HepG2 (cell line): ENCODE results near the gene DNAJC11. TPM values are rescaled to one million over a fixed set of nuclear protein-coding genes. Genes with fewer than 3 reads are reported as not detected.

Experiments used
- ARNT ChIP-seq: fragments of 450-650 bp; IDR thresholded peaks from 2 replicates; pipeline ENCODE4 v1.6.1; 2017
- KAT8 ChIP-seq: IDR thresholded peaks from 2 replicates; pipeline ENCODE4 v1.6.1; 2016; ENCODE audit warnings: missing genetic modification reagents, missing compliant biosample characterization
- MXI1 ChIP-seq: IDR thresholded peaks from 3 replicates; pipeline ENCODE4 v1.6.1; 2012; ENCODE audit warnings: low read depth, low read length, inconsistent platforms, borderline replicate concordance
- NR2C2 ChIP-seq: sonication (generic); formaldehyde crosslinking; IDR thresholded peaks from 2 replicates; pipeline ENCODE4 v1.4.0; 2020; ENCODE audit warnings: missing genetic modification reagents, mild to moderate bottlenecking, moderate library complexity, borderline replicate concordance
- YEATS4 ChIP-seq: sonication (generic); formaldehyde crosslinking; IDR thresholded peaks from 2 replicates; pipeline ENCODE4 v1.4.0; 2020; ENCODE audit warnings: missing genetic modification reagents, borderline replicate concordance
- ZNF552 ChIP-seq: sonication (generic); formaldehyde crosslinking; IDR thresholded peaks from 2 replicates; pipeline ENCODE4 v1.9.0; 2022; ENCODE audit warnings: missing genetic modification reagents, mild to moderate bottlenecking, borderline replicate concordance
- ZNF563 ChIP-seq: sonication (generic); formaldehyde crosslinking; IDR thresholded peaks from 2 replicates; pipeline ENCODE4 v1.8.0; 2022; ENCODE audit warnings: mild to moderate bottlenecking, moderate library complexity, missing genetic modification reagents
- ZNF619 ChIP-seq: sonication (generic); formaldehyde crosslinking; IDR thresholded peaks from 2 replicates; pipeline ENCODE4 v1.4.0; 2020; ENCODE audit warnings: mild to moderate bottlenecking, missing genetic modification reagents
- ZNF652 ChIP-seq: IDR thresholded peaks from 2 replicates; pipeline ENCODE4 v1.6.1; 2016; ENCODE audit warnings: low read depth, borderline replicate concordance
- ZSCAN22 ChIP-seq: sonication (generic); formaldehyde crosslinking; IDR thresholded peaks from 2 replicates; pipeline ENCODE4 v1.4.0; 2020; ENCODE audit warnings: mild to moderate bottlenecking, missing genetic modification reagents
- polyA plus RNA-seq, 8 experiments: library from polyadenylated mRNA; depleted of rRNA in 3 of 8; stranded (reverse) in 7 of 8; unstranded in 1 of 8; fragments of >200 nt; fragmentation: Illumina TruSeq in 4 of 8; extraction: Trizol in 4 of 8; gene quantifications; 2 replicates each; pipeline versions ENCODE4 v1.2.1 to v1.2.3, GENCODE V29; 2011 to 2016; ENCODE audit warnings: low read depth in 4 of 8, missing spikeins in 1 of 8, mixed read lengths in 1 of 8; ENCODE audit not compliant: insufficient read depth in 1 of 8
- total RNA-seq, 5 experiments: library from RNA; depleted of rRNA; stranded (reverse); fragments of >200 nt; fragmentation: Illumina TruSeq; extraction: Trizol; gene quantifications; 2 replicates each; pipeline ENCODE4 v1.2.3, GENCODE V29; 2016; ENCODE audit warnings: low read depth in 1 of 5
- TF ChIP-seq, protein P1 (sequence below): sonication (generic); formaldehyde crosslinking; IDR thresholded peaks from 2 replicates; pipeline ENCODE4 v1.4.0; 2020; ENCODE audit warnings: missing genetic modification reagents
- TF ChIP-seq, protein P2 (sequence below): sonication (generic); formaldehyde crosslinking; IDR thresholded peaks from 2 replicates; pipeline ENCODE4 v1.4.0; 2020; ENCODE audit warnings: missing genetic modification reagents, borderline replicate concordance
- TF ChIP-seq, protein P3 (sequence below): sonication (generic); formaldehyde crosslinking; IDR thresholded peaks from 2 replicates; pipeline ENCODE4 v1.9.0; 2021; ENCODE audit warnings: mild to moderate bottlenecking, missing genetic modification reagents

Gene DNAJC11
- total and polyA plus RNA-seq, 2 of the 13 experiments (the other 11 are each of a cell fraction or from before 2014, with no cell fraction given) = 25.1 to 47.6 TPM

DNA sequence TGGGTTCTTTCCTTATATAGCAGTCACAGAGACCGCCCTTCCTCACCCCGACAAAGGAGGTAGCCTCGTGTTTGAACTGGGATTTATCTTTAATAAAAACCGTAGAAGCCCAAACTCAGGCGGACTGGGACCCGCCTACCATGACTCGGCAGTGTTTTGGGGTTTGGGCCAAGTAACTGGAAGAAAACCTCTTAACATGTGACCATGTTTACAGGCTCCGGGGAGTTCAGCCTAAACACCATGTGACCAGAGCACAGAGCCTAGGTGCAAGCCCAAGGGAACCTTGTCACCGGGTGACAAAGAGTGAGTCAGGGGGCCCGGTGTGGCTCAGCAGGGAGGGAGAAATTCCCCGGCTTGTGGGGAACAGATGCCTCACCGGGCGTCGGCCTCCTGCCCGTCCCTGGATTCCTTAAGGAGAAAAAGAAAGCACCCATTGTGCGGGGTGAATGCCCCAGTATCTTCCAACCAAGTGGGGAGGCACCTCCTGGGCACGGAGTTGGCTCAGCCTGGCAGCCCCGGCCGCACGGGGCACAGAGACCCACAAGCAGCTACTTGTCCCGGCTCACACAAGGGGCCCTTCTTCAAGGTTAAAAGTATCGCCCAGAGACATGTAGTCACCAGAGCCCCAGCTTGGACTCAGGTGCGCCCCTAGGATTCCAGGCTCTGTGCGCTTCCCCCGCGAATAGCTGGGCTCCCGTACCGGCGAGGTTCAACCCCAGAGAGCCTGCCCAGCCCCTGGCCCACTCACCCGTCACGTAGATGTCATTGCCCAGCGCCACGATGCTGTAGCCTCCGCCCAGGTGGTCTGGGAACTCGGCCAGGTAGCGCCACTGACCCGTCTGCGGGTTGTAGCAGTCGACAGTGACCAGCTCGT is 100.3 kb downstream of the DNAJC11 start (continued):
- TF ChIP-seq ZNF552 (CRISPR knock-in tag) (no peak), ZNF619 (CRISPR knock-in tag) (no peak), ZNF652 (CRISPR knock-in tag) (peak; percentile 31; the same call in 1 of the 2 replicates), ARNT (no peak), YEATS4 (0 out of 2 replicates have a peak, but pooled peaks have one; percentile 5), MXI1 (peak; percentile 96), NR2C2 (CRISPR knock-in tag) (peak; percentile 30; the same call in 1 of the 2 replicates), ZNF563 (CRISPR knock-in tag) (peak; percentile 41; the same call in 1 of the 2 replicates), ZSCAN22 (CRISPR knock-in tag) (0 out of 2 replicates have a peak, but pooled peaks have one; percentile 52), KAT8 (no peak)
- TF ChIP-seq, protein P1, sequence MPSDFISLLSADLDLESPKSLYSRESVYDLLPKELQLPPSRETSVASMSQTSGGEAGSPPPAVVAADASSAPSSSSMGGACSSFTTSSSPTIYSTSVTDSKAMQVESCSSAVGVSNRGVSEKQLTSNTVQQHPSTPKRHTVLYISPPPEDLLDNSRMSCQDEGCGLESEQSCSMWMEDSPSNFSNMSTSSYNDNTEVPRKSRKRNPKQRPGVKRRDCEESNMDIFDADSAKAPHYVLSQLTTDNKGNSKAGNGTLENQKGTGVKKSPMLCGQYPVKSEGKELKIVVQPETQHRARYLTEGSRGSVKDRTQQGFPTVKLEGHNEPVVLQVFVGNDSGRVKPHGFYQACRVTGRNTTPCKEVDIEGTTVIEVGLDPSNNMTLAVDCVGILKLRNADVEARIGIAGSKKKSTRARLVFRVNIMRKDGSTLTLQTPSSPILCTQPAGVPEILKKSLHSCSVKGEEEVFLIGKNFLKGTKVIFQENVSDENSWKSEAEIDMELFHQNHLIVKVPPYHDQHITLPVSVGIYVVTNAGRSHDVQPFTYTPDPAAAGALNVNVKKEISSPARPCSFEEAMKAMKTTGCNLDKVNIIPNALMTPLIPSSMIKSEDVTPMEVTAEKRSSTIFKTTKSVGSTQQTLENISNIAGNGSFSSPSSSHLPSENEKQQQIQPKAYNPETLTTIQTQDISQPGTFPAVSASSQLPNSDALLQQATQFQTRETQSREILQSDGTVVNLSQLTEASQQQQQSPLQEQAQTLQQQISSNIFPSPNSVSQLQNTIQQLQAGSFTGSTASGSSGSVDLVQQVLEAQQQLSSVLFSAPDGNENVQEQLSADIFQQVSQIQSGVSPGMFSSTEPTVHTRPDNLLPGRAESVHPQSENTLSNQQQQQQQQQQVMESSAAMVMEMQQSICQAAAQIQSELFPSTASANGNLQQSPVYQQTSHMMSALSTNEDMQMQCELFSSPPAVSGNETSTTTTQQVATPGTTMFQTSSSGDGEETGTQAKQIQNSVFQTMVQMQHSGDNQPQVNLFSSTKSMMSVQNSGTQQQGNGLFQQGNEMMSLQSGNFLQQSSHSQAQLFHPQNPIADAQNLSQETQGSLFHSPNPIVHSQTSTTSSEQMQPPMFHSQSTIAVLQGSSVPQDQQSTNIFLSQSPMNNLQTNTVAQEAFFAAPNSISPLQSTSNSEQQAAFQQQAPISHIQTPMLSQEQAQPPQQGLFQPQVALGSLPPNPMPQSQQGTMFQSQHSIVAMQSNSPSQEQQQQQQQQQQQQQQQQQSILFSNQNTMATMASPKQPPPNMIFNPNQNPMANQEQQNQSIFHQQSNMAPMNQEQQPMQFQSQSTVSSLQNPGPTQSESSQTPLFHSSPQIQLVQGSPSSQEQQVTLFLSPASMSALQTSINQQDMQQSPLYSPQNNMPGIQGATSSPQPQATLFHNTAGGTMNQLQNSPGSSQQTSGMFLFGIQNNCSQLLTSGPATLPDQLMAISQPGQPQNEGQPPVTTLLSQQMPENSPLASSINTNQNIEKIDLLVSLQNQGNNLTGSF (CRISPR knock-in tag) = no peak
- TF ChIP-seq, protein P2, sequence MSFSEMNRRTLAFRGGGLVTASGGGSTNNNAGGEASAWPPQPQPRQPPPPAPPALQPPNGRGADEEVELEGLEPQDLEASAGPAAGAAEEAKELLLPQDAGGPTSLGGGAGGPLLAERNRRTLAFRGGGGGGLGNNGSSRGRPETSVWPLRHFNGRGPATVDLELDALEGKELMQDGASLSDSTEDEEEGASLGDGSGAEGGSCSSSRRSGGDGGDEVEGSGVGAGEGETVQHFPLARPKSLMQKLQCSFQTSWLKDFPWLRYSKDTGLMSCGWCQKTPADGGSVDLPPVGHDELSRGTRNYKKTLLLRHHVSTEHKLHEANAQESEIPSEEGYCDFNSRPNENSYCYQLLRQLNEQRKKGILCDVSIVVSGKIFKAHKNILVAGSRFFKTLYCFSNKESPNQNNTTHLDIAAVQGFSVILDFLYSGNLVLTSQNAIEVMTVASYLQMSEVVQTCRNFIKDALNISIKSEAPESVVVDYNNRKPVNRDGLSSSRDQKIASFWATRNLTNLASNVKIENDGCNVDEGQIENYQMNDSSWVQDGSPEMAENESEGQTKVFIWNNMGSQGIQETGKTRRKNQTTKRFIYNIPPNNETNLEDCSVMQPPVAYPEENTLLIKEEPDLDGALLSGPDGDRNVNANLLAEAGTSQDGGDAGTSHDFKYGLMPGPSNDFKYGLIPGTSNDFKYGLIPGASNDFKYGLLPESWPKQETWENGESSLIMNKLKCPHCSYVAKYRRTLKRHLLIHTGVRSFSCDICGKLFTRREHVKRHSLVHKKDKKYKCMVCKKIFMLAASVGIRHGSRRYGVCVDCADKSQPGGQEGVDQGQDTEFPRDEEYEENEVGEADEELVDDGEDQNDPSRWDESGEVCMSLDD (CRISPR knock-in tag) = peak; percentile 41; the same call in 1 of the 2 replicates
- TF ChIP-seq, protein P3, sequence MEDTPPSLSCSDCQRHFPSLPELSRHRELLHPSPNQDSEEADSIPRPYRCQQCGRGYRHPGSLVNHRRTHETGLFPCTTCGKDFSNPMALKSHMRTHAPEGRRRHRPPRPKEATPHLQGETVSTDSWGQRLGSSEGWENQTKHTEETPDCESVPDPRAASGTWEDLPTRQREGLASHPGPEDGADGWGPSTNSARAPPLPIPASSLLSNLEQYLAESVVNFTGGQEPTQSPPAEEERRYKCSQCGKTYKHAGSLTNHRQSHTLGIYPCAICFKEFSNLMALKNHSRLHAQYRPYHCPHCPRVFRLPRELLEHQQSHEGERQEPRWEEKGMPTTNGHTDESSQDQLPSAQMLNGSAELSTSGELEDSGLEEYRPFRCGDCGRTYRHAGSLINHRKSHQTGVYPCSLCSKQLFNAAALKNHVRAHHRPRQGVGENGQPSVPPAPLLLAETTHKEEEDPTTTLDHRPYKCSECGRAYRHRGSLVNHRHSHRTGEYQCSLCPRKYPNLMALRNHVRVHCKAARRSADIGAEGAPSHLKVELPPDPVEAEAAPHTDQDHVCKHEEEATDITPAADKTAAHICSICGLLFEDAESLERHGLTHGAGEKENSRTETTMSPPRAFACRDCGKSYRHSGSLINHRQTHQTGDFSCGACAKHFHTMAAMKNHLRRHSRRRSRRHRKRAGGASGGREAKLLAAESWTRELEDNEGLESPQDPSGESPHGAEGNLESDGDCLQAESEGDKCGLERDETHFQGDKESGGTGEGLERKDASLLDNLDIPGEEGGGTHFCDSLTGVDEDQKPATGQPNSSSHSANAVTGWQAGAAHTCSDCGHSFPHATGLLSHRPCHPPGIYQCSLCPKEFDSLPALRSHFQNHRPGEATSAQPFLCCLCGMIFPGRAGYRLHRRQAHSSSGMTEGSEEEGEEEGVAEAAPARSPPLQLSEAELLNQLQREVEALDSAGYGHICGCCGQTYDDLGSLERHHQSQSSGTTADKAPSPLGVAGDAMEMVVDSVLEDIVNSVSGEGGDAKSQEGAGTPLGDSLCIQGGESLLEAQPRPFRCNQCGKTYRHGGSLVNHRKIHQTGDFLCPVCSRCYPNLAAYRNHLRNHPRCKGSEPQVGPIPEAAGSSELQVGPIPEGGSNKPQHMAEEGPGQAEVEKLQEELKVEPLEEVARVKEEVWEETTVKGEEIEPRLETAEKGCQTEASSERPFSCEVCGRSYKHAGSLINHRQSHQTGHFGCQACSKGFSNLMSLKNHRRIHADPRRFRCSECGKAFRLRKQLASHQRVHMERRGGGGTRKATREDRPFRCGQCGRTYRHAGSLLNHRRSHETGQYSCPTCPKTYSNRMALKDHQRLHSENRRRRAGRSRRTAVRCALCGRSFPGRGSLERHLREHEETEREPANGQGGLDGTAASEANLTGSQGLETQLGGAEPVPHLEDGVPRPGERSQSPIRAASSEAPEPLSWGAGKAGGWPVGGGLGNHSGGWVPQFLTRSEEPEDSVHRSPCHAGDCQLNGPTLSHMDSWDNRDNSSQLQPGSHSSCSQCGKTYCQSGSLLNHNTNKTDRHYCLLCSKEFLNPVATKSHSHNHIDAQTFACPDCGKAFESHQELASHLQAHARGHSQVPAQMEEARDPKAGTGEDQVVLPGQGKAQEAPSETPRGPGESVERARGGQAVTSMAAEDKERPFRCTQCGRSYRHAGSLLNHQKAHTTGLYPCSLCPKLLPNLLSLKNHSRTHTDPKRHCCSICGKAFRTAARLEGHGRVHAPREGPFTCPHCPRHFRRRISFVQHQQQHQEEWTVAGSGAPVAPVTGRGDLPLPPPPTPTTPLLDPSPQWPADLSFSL (CRISPR knock-in tag) = peak; percentile 59; the same call in 1 of the 2 replicates
